IPS DF 6.9 (cell line): ENCODE data around the gene IRAK1.

Source experiments
- DNase-seq: peaks from one replicate; pipeline ENCODE4 v3.0.0-alpha.2; 2013; ENCODE audit warnings: low read depth, low spot score
- H3K27ac ChIP-seq: one replicate; pipeline ENCODE4 v1.5.1; 2013; ENCODE audit warnings: low read length, control low read depth
- H3K27me3 ChIP-seq: 2 replicates; pipeline ENCODE4 v1.6.1; 2013; ENCODE audit warnings: mild to moderate bottlenecking, low read length; ENCODE audit not compliant: control insufficient read depth, insufficient read depth
- H3K36me3 ChIP-seq: 2 replicates; pipeline ENCODE4 v1.6.1; 2013; ENCODE audit warnings: low read length; ENCODE audit not compliant: control insufficient read depth, insufficient read depth
- H3K4me1 ChIP-seq: 2 replicates; pipeline ENCODE4 v1.6.1; 2013; ENCODE audit warnings: low read length; ENCODE audit not compliant: control insufficient read depth, insufficient read depth
- H3K4me3 ChIP-seq: 2 replicates; pipeline ENCODE4 v1.5.1; 2013; ENCODE audit warnings: mild to moderate bottlenecking, low read length
- H3K9me3 ChIP-seq: 2 replicates; pipeline ENCODE4 v1.6.1; 2013; ENCODE audit warnings: low read length, inconsistent platforms; ENCODE audit not compliant: control insufficient read depth, insufficient read depth
- WGBS: extraction: QIAGEN DNeasy Blood & Tissue Kit; methylation state at CpG from one replicate; pipeline ENCODE4 v1.1.7; 2013; ENCODE audit warnings: mixed read lengths, missing lambda C conversion rate; ENCODE audit not compliant: insufficient read length, insufficient coverage; 5-methylcytosine and 5-hydroxymethylcytosine counted together

Gene IRAK1

DNA sequence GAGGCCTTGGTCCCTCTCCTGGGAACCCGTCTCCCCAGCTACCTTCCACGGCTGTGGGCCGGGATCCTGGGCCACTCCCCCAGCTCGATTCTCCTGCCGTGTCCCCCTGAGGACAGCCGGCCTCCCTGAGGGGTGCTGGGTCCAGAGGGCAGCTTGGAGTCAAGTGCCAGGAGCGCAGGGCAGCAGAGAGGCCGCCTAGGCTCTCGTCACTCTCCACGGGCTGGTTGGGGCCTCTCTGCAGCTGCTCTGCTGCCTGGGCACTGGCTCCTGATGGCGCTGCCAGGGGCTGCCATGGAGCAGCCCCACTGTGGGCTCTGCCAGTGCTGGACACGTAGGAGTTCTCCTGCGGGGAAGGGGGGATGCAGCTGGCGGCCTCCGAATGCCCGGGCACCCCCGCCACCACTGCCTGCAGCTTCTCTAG is 6.7 kb downstream of the IRAK1 start:
- Histone ChIP-seq H3K9me3 (no peaks in the 10 kb centered on the region), H3K4me1 (peaks cover 2% of the 10 kb centered on the region), H3K27me3 (no peaks in the 10 kb centered on the region), H3K36me3 (peaks cover 7% of the 10 kb centered on the region; the same call in 1 of the 2 replicates), H3K27ac (no peak overlapping the region), H3K4me3 (no peak overlapping the region)
- WGBS: no CpG with 5 or more reads among the region's 17 CpGs
- no peak for DNase-seq

- peaks cover 7% of the 10 kb centered on the region; the same call in 1 of the 2 replicates for H3K36me3 ChIP-seq
- DNase-seq: no peak
Measured at GRCh38 chrX:154012336-154012991, 7.2 kb downstream of the IRAK1 start.

GRCh38 chrX:154011376-154012335 is 8.0 kb downstream of the IRAK1 start:
- Histone ChIP-seq H3K27me3 (no peaks in the 10 kb centered on the region), H3K4me3 (no peak overlapping the region), H3K4me1 (peaks cover 2% of the 10 kb centered on the region), H3K9me3 (no peaks in the 10 kb centered on the region), H3K36me3 (peaks cover 7% of the 10 kb centered on the region; the same call in 1 of the 2 replicates), H3K27ac (no peak overlapping the region)
- no CpG with 5 or more reads among the region's 18 CpGs for WGBS
- DNase-seq: no peak

More at GRCh38 chrX:154012336-154012991, 7.2 kb downstream of the IRAK1 start:
- H3K9me3 ChIP-seq: no peaks in the 10 kb centered on the region
- no peak overlapping the region for H3K27ac ChIP-seq
- peaks cover 2% of the 10 kb centered on the region for H3K4me1 ChIP-seq
- H3K4me3 ChIP-seq: no peak overlapping the region
- H3K27me3 ChIP-seq: no peaks in the 10 kb centered on the region
- WGBS: no CpG with 5 or more reads among the region's 17 CpGs

- 0 out of 2 replicates have a peak, but pooled peaks cover under 1% of the 10 kb centered on the region for H3K36me3 ChIP-seq
- no peak overlapping the region for H3K27ac ChIP-seq
- H3K9me3 ChIP-seq: no peaks in the 10 kb centered on the region
- no CpG with 5 or more reads among the region's 18 CpGs for WGBS
- peaks cover 1% of the 10 kb centered on the region for H3K4me1 ChIP-seq
- no peak overlapping the region for H3K4me3 ChIP-seq
- no peak for DNase-seq
- H3K27me3 ChIP-seq: no peaks in the 10 kb centered on the region
Measured at GRCh38 chrX:154010330-154011087, 9.2 kb downstream of the IRAK1 start.

DNA sequence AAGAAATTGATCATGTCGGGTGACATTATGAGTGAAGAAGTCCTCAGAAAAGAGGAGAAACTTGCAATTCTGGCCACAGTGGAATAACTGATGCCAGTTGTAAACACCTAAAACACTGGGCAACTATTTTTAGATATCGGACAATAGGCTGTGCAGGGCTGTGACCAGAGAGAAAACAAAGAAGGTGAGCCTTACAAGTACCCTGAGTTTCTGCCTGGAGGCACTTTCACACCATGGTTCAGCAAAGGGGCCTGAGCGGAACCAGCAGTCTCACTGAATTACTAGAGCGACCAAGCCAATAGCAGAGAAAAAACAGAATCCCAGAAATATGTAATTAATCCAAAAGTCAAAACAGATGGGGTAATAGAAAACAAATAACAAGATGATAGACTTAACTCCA is 11.2 kb downstream of the IRAK1 start:
- Histone ChIP-seq H3K4me3 (no peak overlapping the region), H3K9me3 (no peaks in the 10 kb centered on the region), H3K27ac (no peak overlapping the region), H3K27me3 (no peaks in the 10 kb centered on the region), H3K4me1 (no peaks in the 10 kb centered on the region; the same call in none of the 2 replicates), H3K36me3 (no peaks in the 10 kb centered on the region)
- no peak for DNase-seq
- no CpG with 5 or more reads among the region's 4 CpGs for whole genome bisulfite sequencing

DNA sequence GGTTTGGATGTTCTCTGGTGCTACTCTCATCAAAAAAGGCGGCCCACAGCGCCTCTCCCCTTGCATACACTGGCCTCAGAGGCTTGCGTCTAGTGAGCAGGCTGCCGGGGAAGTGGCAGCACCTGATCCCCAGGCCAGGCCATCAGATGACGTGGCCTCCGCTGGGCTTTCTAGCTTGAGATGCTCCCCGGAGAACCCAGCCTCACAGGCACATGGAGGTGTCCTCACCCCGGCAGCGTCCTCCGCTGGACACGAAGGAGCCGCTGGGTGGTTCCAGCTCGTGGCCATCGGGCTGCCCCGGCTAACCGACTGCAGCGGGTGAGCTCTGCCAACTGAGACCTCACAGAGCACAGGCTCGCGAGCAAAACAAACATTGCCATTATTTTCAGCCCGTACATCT is 12.8 kb downstream of the IRAK1 start:
- H3K27ac ChIP-seq: no peak overlapping the region
- no peaks in the 10 kb centered on the region for H3K36me3 ChIP-seq
- no peak overlapping the region for H3K4me3 ChIP-seq
- H3K4me1 ChIP-seq: no peaks in the 10 kb centered on the region; the same call in 1 of the 2 replicates
- H3K27me3 ChIP-seq: no peaks in the 10 kb centered on the region
- no CpG with 5 or more reads among the region's 20 CpGs for WGBS
- H3K9me3 ChIP-seq: no peaks in the 10 kb centered on the region
- no peak for DNase-seq

GRCh38 chrX:154004315-154004714 is 15.4 kb downstream of the IRAK1 start:
- WGBS: no CpG with 5 or more reads among the region's 11 CpGs
- no peak for DNase-seq
- Histone ChIP-seq H3K36me3 (no peaks in the 10 kb centered on the region), H3K4me3 (no peak overlapping the region), H3K27me3 (no peaks in the 10 kb centered on the region), H3K9me3 (no peaks in the 10 kb centered on the region), H3K4me1 (no peaks in the 10 kb centered on the region; the same call in 1 of the 2 replicates), H3K27ac (no peak overlapping the region)

GRCh38 chrX:154002215-154002719 is 17.4 kb downstream of the IRAK1 start:
- Histone ChIP-seq H3K4me3 (no peak overlapping the region), H3K27ac (no peak overlapping the region), H3K4me1 (no peaks in the 10 kb centered on the region; the same call in 1 of the 2 replicates), H3K27me3 (no peaks in the 10 kb centered on the region), H3K9me3 (no peaks in the 10 kb centered on the region), H3K36me3 (no peaks in the 10 kb centered on the region)
- no peak for DNase-seq
- no CpG with 5 or more reads among the region's 17 CpGs for WGBS

DNA sequence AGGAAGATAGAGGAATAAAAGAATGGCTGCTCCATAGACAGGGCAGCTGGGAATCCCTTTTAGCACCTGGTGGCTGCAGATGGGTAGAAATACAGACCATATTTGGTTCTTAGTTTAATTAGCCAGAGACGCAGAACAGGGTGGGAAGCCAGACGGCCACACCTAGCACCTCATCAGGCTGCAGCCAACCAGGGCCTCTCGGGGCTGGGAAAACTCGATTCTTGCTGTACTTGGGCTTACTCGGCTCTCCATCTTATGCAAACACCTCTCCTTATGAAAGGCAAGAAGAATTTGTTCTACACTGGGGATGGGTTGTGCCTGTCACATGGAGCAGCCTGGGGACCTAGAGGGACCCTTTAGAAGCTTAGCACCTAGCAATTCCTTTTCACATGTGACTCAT is 19.7 kb downstream of the IRAK1 start:
- no peak for DNase-seq
- no peaks in the 10 kb centered on the region for H3K36me3 ChIP-seq
- H3K9me3 ChIP-seq: no peaks in the 10 kb centered on the region
- H3K27ac ChIP-seq: no peak overlapping the region
- H3K27me3 ChIP-seq: no peaks in the 10 kb centered on the region
- WGBS: no CpG with 5 or more reads among the region's 5 CpGs
- H3K4me3 ChIP-seq: no peak overlapping the region
- no peaks in the 10 kb centered on the region; the same call in 1 of the 2 replicates for H3K4me1 ChIP-seq
